CD4-positive, alpha-beta T cell (primary cell): ENCODE measurements around the gene ADARB2. TPM values are rescaled to one million over a fixed set of nuclear protein-coding genes. Genes with fewer than 3 reads are reported as not detected.
A peak's percentile ranks its signal among the peaks of the same experiment; 100 is the strongest.

Experiments
- ATAC-seq: fragments of 200-7000 bp; cut with Tn5 transposase; one replicate; pipeline ENCODE4 v1.10.0; 2022; ENCODE audit warnings: mild to moderate bottlenecking; ENCODE audit not compliant: poor library complexity
- CTCF ChIA-PET: fragments of 350-600 bp; sonication (Branson Sonifier 250); formaldehyde crosslinking; loops from one replicate; lab custom pipeline; 2021; ENCODE audit warnings: antibody characterized with exemption, inconsistent platforms; lab: Charles Lee
- POLR2A ChIA-PET: fragments of 350-600 bp; sonication (Branson Sonifier 250); formaldehyde crosslinking; loops from one replicate; lab custom pipeline; 2021; ENCODE audit warnings: antibody characterized with exemption, inconsistent platforms; lab: Charles Lee
- DNase-seq, 14 experiments: peaks; one replicate each; pipeline ENCODE4 v3.0.0-alpha.2; 2013 to 2020; ENCODE audit warnings: mixed read lengths in 2 of 14
- H3K27ac ChIP-seq, 2 donors: one replicate each; pipeline versions ENCODE4 v1.5.1 to v1.7.0; 2013; ENCODE audit warnings: low read length in 2 of 2, low read depth in 1 of 2, mild to moderate bottlenecking in 1 of 2
- H3K27me3 ChIP-seq, 2 experiments: 1 replicate in 1 of 2; 2 replicates in 1 of 2; pipeline versions ENCODE4 v1.6.1 to v1.7.0; 2013; ENCODE audit warnings: low read length in 2 of 2, control low read depth in 1 of 2, mild to moderate bottlenecking in 1 of 2, moderate library complexity in 1 of 2; ENCODE audit not compliant: insufficient read depth in 2 of 2, control insufficient read depth in 1 of 2
- H3K36me3 ChIP-seq: one replicate; pipeline ENCODE4 v1.6.1; 2013; ENCODE audit warnings: low read length, control low read depth; ENCODE audit not compliant: insufficient read depth
- H3K4me1 ChIP-seq: one replicate; pipeline ENCODE4 v1.6.1; 2013; ENCODE audit warnings: low read length, control low read depth; ENCODE audit not compliant: insufficient read depth
- H3K4me3 ChIP-seq: one replicate; pipeline ENCODE4 v1.5.1; 2013; ENCODE audit warnings: mild to moderate bottlenecking, low read length, moderate library complexity
- H3K9me3 ChIP-seq, 2 experiments: 1 replicate in 1 of 2; 2 replicates in 1 of 2; pipeline versions ENCODE4 v1.6.1 to v1.7.0; 2013; ENCODE audit warnings: low read length in 2 of 2, mild to moderate bottlenecking in 2 of 2, control low read depth in 1 of 2, moderate library complexity in 1 of 2; ENCODE audit not compliant: control insufficient read depth in 1 of 2, insufficient read depth in 1 of 2
- H3K27ac Mint-ChIP-seq: one replicate; pipeline ENCODE4 v1.8.0; 2020; ENCODE audit warnings: mixed read lengths
- H3K27me3 Mint-ChIP-seq: one replicate; pipeline ENCODE4 v1.8.0; 2021; ENCODE audit warnings: mixed read lengths
- H3K36me3 Mint-ChIP-seq: one replicate; pipeline ENCODE4 v1.8.0; 2021; ENCODE audit warnings: low read depth, mixed read lengths
- H3K4me1 Mint-ChIP-seq: one replicate; pipeline ENCODE4 v1.8.0; 2021; ENCODE audit warnings: low read depth, mixed read lengths
- H3K4me3 Mint-ChIP-seq: one replicate; pipeline ENCODE4 v1.8.0; 2020; ENCODE audit warnings: mild to moderate bottlenecking, mixed read lengths
- H3K9me3 Mint-ChIP-seq: one replicate; pipeline ENCODE4 v1.8.0; 2020; ENCODE audit warnings: mixed read lengths
- CTCF ChIP-seq: fragments of 200-600 bp; IDR thresholded peaks from one replicate; pipeline ENCODE4 v1.8.0; 2022; ENCODE audit warnings: antibody characterized with exemption, mild to moderate bottlenecking
- intact Hi-C, 2 experiments: fragments of 100-400 bp; cut with DNase I in 1 of 2; cut with micrococcal nuclease in 1 of 2; formaldehyde crosslinking; loops; one replicate each; pipeline versions ENCODE4 v1.15.1 to v1.9.0; 2023 to 2025; cut with DNase I, micrococcal nuclease
- total RNA-seq, 174 experiments: library from RNA in 2 of 174; stranded (reverse) in 2 of 174; gene quantifications; one replicate each; pipeline ENCODE4 v1.2.3 and lab custom pipeline; 2021 to 2026

Gene ADARB2
- total RNA-seq, 2 experiments from 2014 or later, result 0.14 TPM; not detected in 1

GRCh38 chr10:1531883-1532597 lies 205.3 kb downstream of the ADARB2 start:
- CTCF ChIA-PET, result no interaction called here
- DNase-seq (no peak), ATAC-seq (no peak)
- POLR2A ChIA-PET, result no interaction called here
- H3K36me3 ChIP-seq, result no peaks in the 10 kb centered on the region
- H3K27me3 ChIP-seq, result no peaks in the 10 kb centered on the region
- Mint-ChIP-seq H3K9me3 (no peaks in the 10 kb centered on the region), H3K4me3 (no peak overlapping the region), H3K4me1 (no peaks in the 10 kb centered on the region), H3K27ac (no peak overlapping the region), H3K36me3 (no peaks in the 10 kb centered on the region), H3K27me3 (peaks cover 28% of the 10 kb centered on the region)
- intact Hi-C loops, result no loop called here
- no peak overlapping the region for H3K27ac ChIP-seq
- no peak for TF ChIP-seq CTCF
- no peaks in the 10 kb centered on the region for H3K4me1 ChIP-seq
- H3K4me3 ChIP-seq, result no peak overlapping the region
- H3K9me3 ChIP-seq, result peaks cover 0 to 29% of the 10 kb centered on the region in 2 experiments

- intact Hi-C loops, result no loop called here
- ATAC-seq, result no peak
- TF ChIP-seq CTCF, result no peak
- H3K9me3 ChIP-seq, result peaks cover 0 to 29% of the 10 kb centered on the region in 2 experiments
- H3K27ac Mint-ChIP-seq, result no peak overlapping the region
- H3K27ac ChIP-seq, result no peak overlapping the region
- ChIA-PET POLR2A (no interaction called here), CTCF (no interaction called here)
- DNase-seq, result no peak
- H3K4me3 Mint-ChIP-seq, result no peak overlapping the region
- H3K4me3 ChIP-seq, result no peak overlapping the region
- H3K27me3 Mint-ChIP-seq, result peaks cover 28% of the 10 kb centered on the region
- H3K36me3 ChIP-seq, result no peaks in the 10 kb centered on the region
- no peaks in the 10 kb centered on the region for H3K4me1 ChIP-seq
- H3K36me3 Mint-ChIP-seq, result no peaks in the 10 kb centered on the region
- no peaks in the 10 kb centered on the region for H3K27me3 ChIP-seq
- no peaks in the 10 kb centered on the region for H3K4me1 Mint-ChIP-seq
- H3K9me3 Mint-ChIP-seq, result no peaks in the 10 kb centered on the region
These were observed 206.3 kb downstream of the ADARB2 start for GRCh38 chr10:1530871-1531517.

GRCh38 chr10:1529806-1530413 lies 207.4 kb downstream of the ADARB2 start:
- peaks cover 34% of the 10 kb centered on the region for H3K27me3 Mint-ChIP-seq
- intact Hi-C loops, result no loop called here
- H3K9me3 Mint-ChIP-seq, result no peaks in the 10 kb centered on the region
- ATAC-seq (no peak), DNase-seq (peak in 1 of 14 experiments; percentile 24)
- H3K4me1 Mint-ChIP-seq, result no peaks in the 10 kb centered on the region
- no peaks in the 10 kb centered on the region for H3K4me1 ChIP-seq
- CTCF ChIA-PET, result no interaction called here
- no peak overlapping the region for H3K4me3 ChIP-seq
- H3K9me3 ChIP-seq, result peaks cover 0 to 35% of the 10 kb centered on the region in 2 experiments
- H3K27ac Mint-ChIP-seq, result no peak overlapping the region
- TF ChIP-seq CTCF, result no peak
- H3K36me3 ChIP-seq, result no peaks in the 10 kb centered on the region
- H3K36me3 Mint-ChIP-seq, result no peaks in the 10 kb centered on the region
- no peak overlapping the region for H3K27ac ChIP-seq
- H3K4me3 Mint-ChIP-seq, result no peak overlapping the region
- H3K27me3 ChIP-seq, result no peaks in the 10 kb centered on the region
- POLR2A ChIA-PET, result no interaction called here
